Caco-2 (cell line): ENCODE results near the gene ANKRD44. TPM values are rescaled to one million over a fixed set of nuclear protein-coding genes. Genes with fewer than 3 reads are reported as not detected.

Experiments used
- BruUV-seq: library from RNA; stranded (reverse); fragments of 400-500 nt; replicated peaks from 2 replicates; lab custom pipeline; 2021; lab: Mats Ljungman, UMichigan
- CTCF ChIA-PET: fragments of 300-600 bp; sonication (Branson Sonifier 250); formaldehyde crosslinking; loops from one replicate; lab custom pipeline; 2022; ENCODE audit warnings: antibody characterized with exemption; lab: Charles Lee
- POLR2A ChIA-PET: fragments of 300-600 bp; sonication (Branson Sonifier 250); formaldehyde crosslinking; loops from one replicate; lab custom pipeline; 2022; ENCODE audit warnings: antibody characterized with exemption; lab: Charles Lee
- DNase-seq, 2 experiments: peaks; one replicate each; pipeline versions ENCODE4 v3.0.0 to v3.0.0-alpha.2; 2020 to 2022
- H3K27me3 ChIP-seq: replicated peaks from 2 replicates; pipeline ENCODE4 v1.6.0; 2011; ENCODE audit warnings: low read length; ENCODE audit not compliant: control insufficient read depth, insufficient read depth
- H3K36me3 ChIP-seq: 2 replicates; pipeline ENCODE4 v1.5.1; 2011; ENCODE audit warnings: low read length; ENCODE audit not compliant: control insufficient read depth, insufficient read depth
- H3K4me1 ChIP-seq: fragments of 250-450 bp; sonication (Bioruptor Pico); 2 replicates; pipeline ENCODE4 v1.5.1; 2020; ENCODE audit warnings: mild to moderate bottlenecking
- H3K4me3 ChIP-seq: 2 replicates; pipeline ENCODE4 v1.5.1; 2011; ENCODE audit warnings: low read depth, mild to moderate bottlenecking, control low read depth, low read length
- H3K9me3 ChIP-seq: fragments of 250-450 bp; sonication (Bioruptor Pico); 2 replicates; pipeline ENCODE4 v1.5.1; 2020; ENCODE audit warnings: mild to moderate bottlenecking, moderate library complexity
- H3K27ac Mint-ChIP-seq: one replicate; pipeline ENCODE4 v1.8.0; 2022; ENCODE audit warnings: mixed read lengths; ENCODE audit not compliant: unreplicated experiment
- H3K27me3 Mint-ChIP-seq: one replicate; pipeline ENCODE4 v1.8.0; 2022; ENCODE audit warnings: mixed read lengths; ENCODE audit not compliant: insufficient read depth, unreplicated experiment
- H3K36me3 Mint-ChIP-seq: one replicate; pipeline ENCODE4 v1.8.0; 2022; ENCODE audit warnings: mild to moderate bottlenecking, mixed read lengths; ENCODE audit not compliant: insufficient read depth, unreplicated experiment
- H3K4me1 Mint-ChIP-seq: one replicate; pipeline ENCODE4 v1.8.0; 2022; ENCODE audit warnings: low read depth, mixed read lengths; ENCODE audit not compliant: unreplicated experiment
- H3K4me3 Mint-ChIP-seq: one replicate; pipeline ENCODE4 v1.8.0; 2022; ENCODE audit warnings: mild to moderate bottlenecking, moderate library complexity, mixed read lengths; ENCODE audit not compliant: unreplicated experiment
- H3K9me3 Mint-ChIP-seq: one replicate; pipeline ENCODE4 v1.8.0; 2022; ENCODE audit warnings: mixed read lengths; ENCODE audit not compliant: unreplicated experiment
- intact Hi-C: fragments of 100-400 bp; cut with micrococcal nuclease; formaldehyde crosslinking; loops from one replicate; pipeline ENCODE4 v1.10.0; 2022; ENCODE audit not compliant: unreplicated experiment
- total RNA-seq: library from RNA; stranded (reverse); gene quantifications from 2 replicates; pipeline ENCODE4 v1.2.3, GENCODE V29; 2022
- TF ChIP-seq, protein P1 (sequence below), 2 experiments: fragments of 200-600 bp in 1 of 2; IDR thresholded peaks; 1 replicate in 1 of 2; 2 replicates in 1 of 2; pipeline versions ENCODE4 v1.5.1 to v1.8.0; 2011 to 2022; ENCODE audit warnings: antibody characterized with exemption in 1 of 2, control low read depth in 1 of 2, inconsistent platforms in 1 of 2, low read depth in 1 of 2, low read length in 1 of 2, mild to moderate bottlenecking in 1 of 2, moderate library complexity in 1 of 2; ENCODE audit not compliant: insufficient read depth in 1 of 2, severe bottlenecking in 1 of 2, unreplicated experiment in 1 of 2

ANKRD44 gene
- total RNA-seq, 1 experiment from 2014 or later = 1.0 TPM

DNA sequence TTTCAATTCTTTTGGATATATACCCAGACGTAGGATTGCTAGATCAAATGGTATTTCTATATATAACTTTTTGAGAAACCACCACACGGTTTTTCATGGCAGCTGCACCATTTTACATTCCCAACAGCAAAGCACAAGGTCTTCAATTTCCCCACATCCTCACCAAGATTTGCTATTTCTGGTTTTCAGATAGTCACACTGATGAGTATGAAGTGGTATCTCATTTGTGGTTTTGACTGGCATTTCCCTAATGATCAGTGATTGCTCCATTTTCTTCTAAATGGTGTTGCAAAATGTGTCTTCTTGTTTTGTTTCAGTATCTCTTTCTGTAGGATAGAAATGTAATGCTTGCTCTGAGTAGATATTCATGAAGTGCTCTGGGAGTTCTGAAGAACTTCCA, 52.0 kb downstream of the ANKRD44 start:
- no peak overlapping the region for H3K4me3 Mint-ChIP-seq
- no peaks in the 10 kb centered on the region for H3K9me3 Mint-ChIP-seq
- H3K4me1 Mint-ChIP-seq = no peaks in the 10 kb centered on the region
- Histone ChIP-seq H3K27me3 (no peaks in the 10 kb centered on the region), H3K4me1 (no peaks in the 10 kb centered on the region), H3K9me3 (no peaks in the 10 kb centered on the region), H3K4me3 (no peak overlapping the region), H3K36me3 (no peaks in the 10 kb centered on the region)
- intact Hi-C loops = no loop called here
- ChIA-PET POLR2A (no interaction called here), CTCF (no interaction called here)
- H3K27ac Mint-ChIP-seq = no peak overlapping the region
- no TSS peak for BruUV-seq
- peaks cover 2% of the 10 kb centered on the region for H3K27me3 Mint-ChIP-seq
- H3K36me3 Mint-ChIP-seq = no peaks in the 10 kb centered on the region
- no peak for DNase-seq
- TF ChIP-seq, protein P1, sequence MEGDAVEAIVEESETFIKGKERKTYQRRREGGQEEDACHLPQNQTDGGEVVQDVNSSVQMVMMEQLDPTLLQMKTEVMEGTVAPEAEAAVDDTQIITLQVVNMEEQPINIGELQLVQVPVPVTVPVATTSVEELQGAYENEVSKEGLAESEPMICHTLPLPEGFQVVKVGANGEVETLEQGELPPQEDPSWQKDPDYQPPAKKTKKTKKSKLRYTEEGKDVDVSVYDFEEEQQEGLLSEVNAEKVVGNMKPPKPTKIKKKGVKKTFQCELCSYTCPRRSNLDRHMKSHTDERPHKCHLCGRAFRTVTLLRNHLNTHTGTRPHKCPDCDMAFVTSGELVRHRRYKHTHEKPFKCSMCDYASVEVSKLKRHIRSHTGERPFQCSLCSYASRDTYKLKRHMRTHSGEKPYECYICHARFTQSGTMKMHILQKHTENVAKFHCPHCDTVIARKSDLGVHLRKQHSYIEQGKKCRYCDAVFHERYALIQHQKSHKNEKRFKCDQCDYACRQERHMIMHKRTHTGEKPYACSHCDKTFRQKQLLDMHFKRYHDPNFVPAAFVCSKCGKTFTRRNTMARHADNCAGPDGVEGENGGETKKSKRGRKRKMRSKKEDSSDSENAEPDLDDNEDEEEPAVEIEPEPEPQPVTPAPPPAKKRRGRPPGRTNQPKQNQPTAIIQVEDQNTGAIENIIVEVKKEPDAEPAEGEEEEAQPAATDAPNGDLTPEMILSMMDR (IDR thresholded peaks at IDR 0.05; ENCODE audit: insufficient read depth in 1 of 2, low read depth in 1 of 2, low read length in 1 of 2, severe bottlenecking in 1 of 2, unreplicated experiment in 1 of 2) = no peak

GRCh38 chr2:197256547-197257170, 53.9 kb downstream of the ANKRD44 start:
- BruUV-seq = no TSS peak
- intact Hi-C loops = no loop called here
- Mint-ChIP-seq H3K9me3 (no peaks in the 10 kb centered on the region), H3K27ac (no peak overlapping the region), H3K27me3 (no peaks in the 10 kb centered on the region), H3K36me3 (no peaks in the 10 kb centered on the region), H3K4me1 (no peaks in the 10 kb centered on the region), H3K4me3 (no peak overlapping the region)
- TF ChIP-seq, protein P1 (IDR thresholded peaks at IDR 0.05; ENCODE audit: insufficient read depth in 1 of 2, low read depth in 1 of 2, low read length in 1 of 2, severe bottlenecking in 1 of 2, unreplicated experiment in 1 of 2) = no peak
- CTCF ChIA-PET = no interaction called here
- no peaks in the 10 kb centered on the region for H3K27me3 ChIP-seq
- H3K36me3 ChIP-seq = no peaks in the 10 kb centered on the region
- POLR2A ChIA-PET = no interaction called here
- no peaks in the 10 kb centered on the region for H3K4me1 ChIP-seq
- no peak for DNase-seq
- no peak overlapping the region for H3K4me3 ChIP-seq
- no peaks in the 10 kb centered on the region for H3K9me3 ChIP-seq

GRCh38 chr2:197256021-197256420, 54.6 kb downstream of the ANKRD44 start:
- Histone ChIP-seq H3K36me3 (no peaks in the 10 kb centered on the region), H3K9me3 (no peaks in the 10 kb centered on the region)
- intact Hi-C loops = no loop called here

More at GRCh38 chr2:197256021-197256420, 54.6 kb downstream of the ANKRD44 start:
- Histone ChIP-seq H3K4me1 (no peaks in the 10 kb centered on the region), H3K27me3 (no peaks in the 10 kb centered on the region), H3K4me3 (no peak overlapping the region)
- CTCF ChIA-PET = no interaction called here
- no peak for DNase-seq
- Mint-ChIP-seq H3K36me3 (no peaks in the 10 kb centered on the region), H3K27ac (no peak overlapping the region), H3K9me3 (no peaks in the 10 kb centered on the region), H3K27me3 (peaks cover 2% of the 10 kb centered on the region), H3K4me3 (no peak overlapping the region), H3K4me1 (no peaks in the 10 kb centered on the region)
- TF ChIP-seq, protein P1 (IDR thresholded peaks at IDR 0.05; ENCODE audit: insufficient read depth in 1 of 2, low read depth in 1 of 2, low read length in 1 of 2, severe bottlenecking in 1 of 2, unreplicated experiment in 1 of 2) = no peak
- POLR2A ChIA-PET = no interaction called here
- no TSS peak for BruUV-seq
